ENCODE data around the gene UBE2M. TPM values are rescaled to one million over a fixed set of nuclear protein-coding genes. Genes with fewer than 3 reads are reported as not detected.

UBE2M gene
- total and polyA plus RNA-seq, 4 donors = 49.6 to 138 (median 107) TPM

DNA sequence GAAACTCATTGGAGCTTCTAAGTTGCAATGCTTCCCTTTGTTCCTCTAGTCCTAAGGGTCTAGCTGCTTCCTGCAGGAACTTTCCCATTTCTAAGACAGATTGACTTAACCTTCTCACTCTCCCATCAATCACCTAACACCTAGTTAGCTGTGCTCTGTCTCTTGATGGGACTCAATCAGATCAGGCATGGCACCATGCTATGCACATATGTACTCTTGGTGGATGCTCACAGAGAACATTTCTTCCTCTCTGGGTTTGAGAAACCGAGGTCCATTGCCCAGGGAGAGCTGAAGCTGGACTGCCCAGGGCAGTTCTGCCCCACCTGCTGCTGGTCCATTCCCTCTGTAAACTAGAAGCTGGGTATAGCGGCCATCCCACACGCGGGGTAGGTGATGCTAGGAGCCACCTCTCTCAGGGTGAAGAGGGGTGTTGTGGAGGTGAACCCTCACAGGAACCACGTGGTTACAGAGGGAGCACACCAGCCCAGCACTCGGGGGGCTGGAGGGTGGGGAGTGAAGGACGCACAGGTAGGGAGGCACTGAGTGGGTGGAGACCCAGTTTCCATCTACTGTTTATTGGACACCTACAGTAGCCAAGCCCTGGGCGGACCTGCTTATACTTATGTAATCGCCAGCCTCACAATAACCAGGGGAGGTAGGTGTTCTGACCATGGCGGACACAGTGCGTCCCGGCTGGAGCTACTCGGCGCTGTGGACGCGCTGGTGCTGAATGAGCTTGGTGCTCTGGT lies 3.1 kb upstream of the UBE2M start:
- DNase-seq (ENCODE audit: low read depth in 4 of 6, low spot score in 6 of 6) = no peak
- Histone ChIP-seq H3K4me1 (ENCODE audit: control insufficient read depth, insufficient read depth, low read length) (peaks cover 62% of the 10 kb centered on the region), H3K27me3 (ENCODE audit: control insufficient read depth, insufficient read depth, low read length) (peaks cover 4% of the 10 kb centered on the region), H3K36me3 (ENCODE audit: control insufficient read depth, insufficient read depth, low read length) (peaks cover 14% of the 10 kb centered on the region), H3K4me3 (ENCODE audit: low read depth, low read length) (no peak overlapping the region), H3K27ac (ENCODE audit: low read depth, low read length) (no peak overlapping the region), H3K9me3 (ENCODE audit: control insufficient read depth, insufficient read depth, low read length) (no peaks in the 10 kb centered on the region)
- 68% methylated on average over 10 of the region's 16 CpGs for WGBS (ENCODE audit: insufficient coverage)

GRCh38 chr19:58560921-58561320 lies 2.5 kb upstream of the UBE2M start:
- no peak overlapping the region for H3K4me3 ChIP-seq (ENCODE audit: low read depth, low read length)
- H3K4me1 ChIP-seq (ENCODE audit: control insufficient read depth, insufficient read depth, low read length) = peaks cover 69% of the 10 kb centered on the region
- H3K27me3 ChIP-seq (ENCODE audit: control insufficient read depth, insufficient read depth, low read length) = peaks cover 4% of the 10 kb centered on the region
- no peak overlapping the region for H3K27ac ChIP-seq (ENCODE audit: low read depth, low read length)
- H3K9me3 ChIP-seq (ENCODE audit: control insufficient read depth, insufficient read depth, low read length) = no peaks in the 10 kb centered on the region
- DNase-seq (ENCODE audit: low read depth in 4 of 6, low spot score in 6 of 6) = no peak
- peaks cover 18% of the 10 kb centered on the region for H3K36me3 ChIP-seq (ENCODE audit: control insufficient read depth, insufficient read depth, low read length)

DNA sequence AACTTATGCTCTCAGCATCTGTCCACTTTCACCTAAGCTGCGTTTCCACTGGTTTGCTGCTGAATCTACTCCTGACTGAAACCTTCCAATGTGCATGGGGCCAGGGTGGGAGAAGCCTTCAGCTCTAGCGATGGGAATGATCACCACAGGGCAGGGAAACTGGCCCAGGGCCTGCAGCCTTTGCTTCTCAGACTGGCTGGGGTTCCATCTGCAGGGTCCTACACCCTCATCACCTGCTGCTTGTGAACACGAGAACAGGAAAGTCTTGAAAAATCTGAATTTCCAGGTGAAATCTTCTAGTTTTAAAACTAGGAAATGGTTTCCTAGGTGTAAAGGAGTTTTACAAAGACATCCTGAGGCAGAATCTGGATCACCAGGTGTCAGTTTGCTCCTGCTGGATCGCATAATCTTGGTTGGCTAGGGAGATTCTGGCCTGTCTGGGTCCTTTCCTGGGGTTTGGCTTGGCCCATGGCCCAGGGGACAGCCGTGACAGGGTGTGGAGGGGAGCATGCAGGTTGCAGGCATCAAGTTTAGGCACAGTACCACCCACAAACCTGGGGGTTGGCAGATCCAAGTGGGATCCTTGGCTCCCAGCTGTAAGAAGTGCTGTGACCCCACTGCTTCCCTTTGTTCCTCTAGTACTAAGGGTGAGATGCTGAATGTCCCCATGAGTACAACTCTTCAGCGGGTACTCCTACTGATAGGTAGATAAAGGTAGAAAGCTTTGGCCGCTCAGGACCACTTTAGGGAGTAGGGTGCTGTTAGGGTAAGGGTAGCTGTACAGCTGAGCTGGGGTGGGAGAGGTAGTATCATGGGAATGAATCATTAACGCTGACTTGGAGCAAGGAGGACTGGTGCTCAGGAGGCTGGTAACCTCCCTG lies 1.8 kb upstream of the UBE2M start:
- 80% methylated on average over 5 of the region's 8 CpGs for whole genome bisulfite sequencing (ENCODE audit: insufficient coverage)
- Histone ChIP-seq H3K9me3 (ENCODE audit: control insufficient read depth, insufficient read depth, low read length) (no peaks in the 10 kb centered on the region), H3K27me3 (ENCODE audit: control insufficient read depth, insufficient read depth, low read length) (peaks cover 4% of the 10 kb centered on the region), H3K4me3 (ENCODE audit: low read depth, low read length) (peak overlapping the region; percentile 97), H3K27ac (ENCODE audit: low read depth, low read length) (peak overlapping the region; percentile 100), H3K4me1 (ENCODE audit: control insufficient read depth, insufficient read depth, low read length) (peaks cover 75% of the 10 kb centered on the region), H3K36me3 (ENCODE audit: control insufficient read depth, insufficient read depth, low read length) (peaks cover 23% of the 10 kb centered on the region)
- no peak for DNase-seq (ENCODE audit: low read depth in 4 of 6, low spot score in 6 of 6)

DNA sequence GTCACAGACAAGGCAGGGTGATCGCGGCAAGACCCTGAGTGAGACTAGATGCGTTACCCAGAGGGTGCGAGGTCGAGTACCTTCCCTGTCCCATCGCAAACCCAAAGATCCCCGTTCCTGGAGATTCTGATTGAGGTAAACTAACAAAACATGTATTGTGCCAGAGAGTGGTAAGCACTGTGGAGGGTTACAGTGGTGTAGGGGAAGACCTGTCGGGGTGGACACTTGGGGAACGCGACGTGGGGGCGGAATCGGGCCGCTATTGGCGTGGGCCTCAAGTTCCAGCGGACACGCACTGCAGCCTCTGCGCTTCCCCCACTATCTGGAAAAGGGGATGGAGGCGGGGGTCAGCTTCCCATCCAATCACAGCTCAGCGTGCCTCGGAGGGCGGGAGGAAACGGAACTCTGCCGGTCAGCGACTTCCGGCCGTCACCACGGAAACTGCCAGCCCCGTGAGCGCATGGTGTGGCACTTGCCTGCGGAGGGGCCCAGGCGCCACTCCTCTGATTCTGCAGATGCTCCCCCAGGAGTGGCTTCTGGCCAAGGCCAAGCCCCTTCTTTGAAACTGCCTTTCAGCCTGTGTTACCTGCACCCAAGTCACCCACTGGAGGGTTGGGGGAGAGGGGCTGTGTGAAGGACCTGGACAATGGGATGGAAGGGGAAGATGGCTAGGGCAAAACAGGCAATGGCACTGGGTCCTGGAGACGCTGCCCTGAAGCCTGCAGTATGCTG lies 1.0 kb upstream of the UBE2M start:
- DNase-seq (ENCODE audit: low read depth in 4 of 6, low spot score in 6 of 6) = peak in 3 of 6 donors; percentile 90 to 97 (median 96)
- WGBS (ENCODE audit: insufficient coverage) = under 1% methylated on average over 33 of the region's 33 CpGs
- Histone ChIP-seq H3K4me1 (ENCODE audit: control insufficient read depth, insufficient read depth, low read length) (peaks cover 82% of the 10 kb centered on the region), H3K4me3 (ENCODE audit: low read depth, low read length) (peak overlapping the region; percentile 97), H3K27ac (ENCODE audit: low read depth, low read length) (peak overlapping the region; percentile 100), H3K36me3 (ENCODE audit: control insufficient read depth, insufficient read depth, low read length) (peaks cover 23% of the 10 kb centered on the region), H3K9me3 (ENCODE audit: control insufficient read depth, insufficient read depth, low read length) (no peaks in the 10 kb centered on the region), H3K27me3 (ENCODE audit: control insufficient read depth, insufficient read depth, low read length) (peaks cover 4% of the 10 kb centered on the region)

DNA sequence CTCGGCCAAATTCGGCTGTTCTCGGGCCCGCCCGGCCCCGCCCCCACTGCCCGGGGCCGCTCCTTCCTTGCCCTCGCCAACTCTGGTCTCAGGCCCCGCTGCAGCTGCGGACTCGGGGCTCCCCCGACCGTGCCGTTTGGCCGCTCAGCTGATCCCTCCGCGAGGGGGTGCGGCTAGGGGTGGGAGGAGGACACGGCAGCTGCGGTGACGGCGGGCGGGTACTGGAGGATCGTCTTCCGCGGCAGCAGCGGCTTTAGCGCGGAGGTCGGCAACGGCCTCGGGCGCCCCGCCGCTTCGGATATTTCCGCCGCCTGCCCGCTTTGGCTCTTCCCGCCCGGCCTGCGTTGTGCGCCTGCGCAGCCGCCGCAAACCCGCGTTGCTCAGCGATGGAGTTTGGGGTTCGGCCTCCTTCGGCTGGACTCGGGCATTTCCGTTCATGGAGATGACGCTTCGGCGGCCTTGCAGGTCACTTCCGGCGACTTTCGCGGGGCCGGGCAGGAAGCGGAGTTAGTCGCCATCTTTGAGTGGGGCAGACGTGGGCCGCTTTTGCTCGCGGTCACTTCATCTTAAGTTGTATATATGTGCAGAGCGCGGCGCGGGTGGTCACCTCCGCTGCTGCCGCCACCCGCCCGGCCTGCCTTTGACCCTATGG lies 338 bp upstream of the UBE2M start:
- H3K4me1 ChIP-seq (ENCODE audit: control insufficient read depth, insufficient read depth, low read length) = peaks cover 87% of the 10 kb centered on the region
- DNase-seq (ENCODE audit: low read depth in 4 of 6, low spot score in 6 of 6) = peak; percentile 95 to 100 (median 98)
- H3K27ac ChIP-seq (ENCODE audit: low read depth, low read length) = peak overlapping the region; percentile 100
- peak overlapping the region; percentile 97 for H3K4me3 ChIP-seq (ENCODE audit: low read depth, low read length)
- H3K9me3 ChIP-seq (ENCODE audit: control insufficient read depth, insufficient read depth, low read length) = no peaks in the 10 kb centered on the region
- 0% methylated on average over 76 of the region's 76 CpGs for WGBS (ENCODE audit: insufficient coverage)
- peaks cover 4% of the 10 kb centered on the region for H3K27me3 ChIP-seq (ENCODE audit: control insufficient read depth, insufficient read depth, low read length)
- H3K36me3 ChIP-seq (ENCODE audit: control insufficient read depth, insufficient read depth, low read length) = peaks cover 26% of the 10 kb centered on the region

GRCh38 chr19:58557221-58558065 lies 968 bp downstream of the UBE2M start:
- 34% methylated on average over 12 of the region's 12 CpGs for WGBS (ENCODE audit: insufficient coverage)

DNA sequence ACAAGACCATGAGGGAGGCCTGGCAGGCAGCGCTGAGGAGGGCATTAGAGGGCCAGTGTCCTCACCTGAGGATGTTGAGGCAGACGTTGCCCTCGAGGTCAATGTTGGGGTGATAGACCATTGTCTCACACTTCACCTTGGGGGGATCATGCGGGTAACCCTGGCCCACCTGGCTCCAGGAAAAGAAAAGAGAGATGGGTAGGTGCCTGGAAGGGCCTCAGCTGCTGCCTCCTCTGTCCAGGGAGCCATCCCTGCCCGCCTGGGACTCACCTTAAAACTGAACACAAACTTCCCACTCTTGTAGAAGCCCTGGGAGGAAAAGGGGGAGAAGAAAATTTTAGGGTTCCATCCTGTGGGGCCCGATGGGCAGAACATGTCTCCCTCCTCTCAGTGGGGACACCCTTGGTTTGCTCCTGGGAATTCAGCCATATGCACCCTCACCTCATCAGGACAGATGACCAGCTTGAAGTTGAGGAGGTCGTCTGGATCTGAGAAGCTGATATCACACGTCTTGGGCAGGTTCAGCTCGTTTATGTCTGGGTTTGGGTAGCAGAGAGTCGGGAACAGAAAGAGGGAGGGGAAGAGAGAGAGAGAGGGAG lies 1.7 kb downstream of the UBE2M start:
- no peaks in the 10 kb centered on the region for H3K27me3 ChIP-seq (ENCODE audit: control insufficient read depth, insufficient read depth, low read length)
- H3K36me3 ChIP-seq (ENCODE audit: control insufficient read depth, insufficient read depth, low read length) = peaks cover 41% of the 10 kb centered on the region
- H3K9me3 ChIP-seq (ENCODE audit: control insufficient read depth, insufficient read depth, low read length) = no peaks in the 10 kb centered on the region
- H3K4me3 ChIP-seq (ENCODE audit: low read depth, low read length) = no peak overlapping the region
- DNase-seq (ENCODE audit: low read depth in 4 of 6, low spot score in 6 of 6) = no peak
- H3K4me1 ChIP-seq (ENCODE audit: control insufficient read depth, insufficient read depth, low read length) = peaks cover 74% of the 10 kb centered on the region
- WGBS (ENCODE audit: insufficient coverage) = 68% methylated on average over 7 of the region's 10 CpGs
- no peak overlapping the region for H3K27ac ChIP-seq (ENCODE audit: low read depth, low read length)

More at GRCh38 chr19:58557221-58558065, 968 bp downstream of the UBE2M start:
- Histone ChIP-seq H3K27ac (ENCODE audit: low read depth, low read length) (peak overlapping the region; percentile 82), H3K9me3 (ENCODE audit: control insufficient read depth, insufficient read depth, low read length) (no peaks in the 10 kb centered on the region), H3K27me3 (ENCODE audit: control insufficient read depth, insufficient read depth, low read length) (peaks cover 4% of the 10 kb centered on the region), H3K4me1 (ENCODE audit: control insufficient read depth, insufficient read depth, low read length) (peaks cover 81% of the 10 kb centered on the region), H3K36me3 (ENCODE audit: control insufficient read depth, insufficient read depth, low read length) (peaks cover 36% of the 10 kb centered on the region), H3K4me3 (ENCODE audit: low read depth, low read length) (peak overlapping the region; percentile 97)
- DNase-seq (ENCODE audit: low read depth in 4 of 6, low spot score in 6 of 6) = no peak

DNA sequence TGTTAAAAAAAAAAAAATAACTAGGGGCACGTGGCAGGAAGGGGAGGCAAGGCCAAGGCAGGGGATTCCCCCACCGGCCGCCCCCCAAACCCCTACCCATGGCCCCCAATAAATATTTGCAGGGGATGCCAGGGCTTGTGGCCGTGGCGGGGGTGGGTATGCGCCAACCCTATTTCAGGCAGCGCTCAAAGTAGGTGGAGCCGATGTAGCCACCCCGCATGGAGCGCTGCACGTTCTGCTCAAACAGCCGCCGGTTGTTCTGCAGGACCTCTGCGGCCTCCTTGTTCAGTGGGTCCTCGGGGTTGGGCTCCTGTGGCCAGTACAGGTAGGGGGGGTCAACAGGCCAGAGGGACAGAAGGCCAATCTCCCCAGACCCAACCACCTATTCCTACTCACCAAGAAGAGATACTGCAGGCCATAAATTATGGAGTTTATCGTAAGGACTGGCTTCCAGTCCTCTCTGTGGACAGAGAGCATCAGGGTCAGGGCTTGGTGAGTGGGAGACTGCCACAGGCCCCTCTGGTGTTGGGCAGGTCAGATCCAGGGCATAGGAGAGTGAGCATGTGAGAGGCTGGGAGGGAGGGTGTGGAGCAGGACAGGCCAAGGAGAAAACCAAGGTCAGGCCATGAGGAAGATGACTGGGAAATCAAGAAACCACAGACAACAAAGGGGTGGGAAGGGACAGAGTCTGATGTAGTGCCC lies 2.3 kb downstream of the UBE2M start:
- WGBS (ENCODE audit: insufficient coverage) = 92% methylated on average over 5 of the region's 16 CpGs

More for the DNA sequence above, 2.3 kb downstream of the UBE2M start:
- no peaks in the 10 kb centered on the region for H3K27me3 ChIP-seq (ENCODE audit: control insufficient read depth, insufficient read depth, low read length)
- peak overlapping the region; percentile 97 for H3K27ac ChIP-seq (ENCODE audit: low read depth, low read length)
- DNase-seq (ENCODE audit: low read depth in 4 of 6, low spot score in 6 of 6) = no peak
- H3K4me3 ChIP-seq (ENCODE audit: low read depth, low read length) = no peak overlapping the region
- no peaks in the 10 kb centered on the region for H3K9me3 ChIP-seq (ENCODE audit: control insufficient read depth, insufficient read depth, low read length)
- H3K36me3 ChIP-seq (ENCODE audit: control insufficient read depth, insufficient read depth, low read length) = peaks cover 47% of the 10 kb centered on the region
- H3K4me1 ChIP-seq (ENCODE audit: control insufficient read depth, insufficient read depth, low read length) = peaks cover 67% of the 10 kb centered on the region

Data from spinal cord (tissue), 10 donors.